H1 (cell line): ENCODE data around the gene ZSCAN12. TPM values are rescaled to one million over a fixed set of nuclear protein-coding genes. Genes with fewer than 3 reads are reported as not detected.

Experiments
- CEBPB ChIP-seq: IDR thresholded peaks from 2 replicates; pipeline ENCODE4 v1.6.1; 2012; ENCODE audit warnings: low read depth, low read length
- CREB1 ChIP-seq: IDR thresholded peaks from 2 replicates; pipeline ENCODE4 v1.6.1; 2012; ENCODE audit warnings: inconsistent platforms
- GTF2F1 ChIP-seq: IDR thresholded peaks from 2 replicates; pipeline ENCODE4 v1.6.1; 2012; ENCODE audit warnings: low read depth, low read length, improper control_type of control experiment, borderline replicate concordance
- MAFK ChIP-seq: IDR thresholded peaks from 2 replicates; pipeline ENCODE4 v1.6.1; 2012; ENCODE audit warnings: low read depth, mild to moderate bottlenecking, improper control_type of control experiment, low read length
- SIRT6 ChIP-seq: IDR thresholded peaks from one replicate; pipeline ENCODE4 v1.7.1; 2012; ENCODE audit warnings: low read length, inconsistent platforms
- SIX5 ChIP-seq: IDR thresholded peaks from 2 replicates; pipeline ENCODE4 v1.6.1; 2011; ENCODE audit warnings: mild to moderate bottlenecking, low read depth, low read length
- SP2 ChIP-seq: IDR thresholded peaks from 2 replicates; pipeline ENCODE4 v1.6.1; 2012; ENCODE audit warnings: mild to moderate bottlenecking, low read length, inconsistent platforms
- polyA plus RNA-seq, 7 experiments: library from polyadenylated mRNA; depleted of rRNA in 3 of 7; stranded (reverse) in 5 of 7; unstranded in 2 of 7; fragments of >200 nt in 5 of 7; fragments of 200-250 nt in 2 of 7; gene quantifications; 1 replicate in 5 of 7; 2 replicates in 1 of 7; 4 replicates in 1 of 7; pipeline versions ENCODE4 v1.2.1 to v1.2.3, GENCODE V29; 2011 to 2013; ENCODE audit warnings: missing spikeins in 2 of 7, mixed read lengths in 2 of 7
- total RNA-seq: library from RNA; stranded (reverse); fragmentation: NEBNext Ultra II Directional; extraction: Animal tissue kit (Norgen Biotek cat#: 25700); gene quantifications from 2 replicates; pipeline ENCODE4 v1.2.1, GENCODE V29; 2021
- TF ChIP-seq, protein P1 (sequence below): fragments of 300-600 bp; sonication (generic); IDR thresholded peaks from 2 replicates; pipeline ENCODE4 v1.7.1; 2012; ENCODE audit warnings: low read length, moderate library complexity, mild to moderate bottlenecking, inconsistent platforms; ENCODE audit not compliant: insufficient replicate concordance
- TF ChIP-seq, protein P2 (sequence below): IDR thresholded peaks from 2 replicates; pipeline ENCODE4 v1.6.1; 2012; ENCODE audit warnings: inconsistent platforms

ZSCAN12 gene
- total and polyA plus RNA-seq, 2 of the 8 experiments (the other 6 are each of a cell fraction or from before 2014, with no cell fraction given): 2.2 to 9.6 TPM

DNA sequence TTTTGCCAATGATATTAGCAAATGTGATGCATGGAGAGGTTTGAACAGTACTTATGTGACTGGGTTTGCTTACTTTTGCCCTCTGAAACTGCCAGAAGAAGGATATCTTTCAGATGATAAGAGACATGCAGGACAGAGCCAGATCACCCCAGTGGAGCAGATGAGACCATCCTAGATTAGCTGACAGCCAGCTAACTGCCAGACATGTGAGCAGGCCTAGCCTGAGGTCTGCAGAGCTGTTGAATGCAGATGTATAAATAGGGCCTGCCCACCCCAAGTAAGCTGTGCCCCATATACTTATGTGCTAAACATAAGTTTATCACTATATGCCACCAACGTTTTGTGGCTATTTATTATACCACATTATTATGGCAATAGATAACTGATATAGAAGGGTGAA, 69.5 kb downstream of the ZSCAN12 start (continued):
- TF ChIP-seq, protein P1, sequence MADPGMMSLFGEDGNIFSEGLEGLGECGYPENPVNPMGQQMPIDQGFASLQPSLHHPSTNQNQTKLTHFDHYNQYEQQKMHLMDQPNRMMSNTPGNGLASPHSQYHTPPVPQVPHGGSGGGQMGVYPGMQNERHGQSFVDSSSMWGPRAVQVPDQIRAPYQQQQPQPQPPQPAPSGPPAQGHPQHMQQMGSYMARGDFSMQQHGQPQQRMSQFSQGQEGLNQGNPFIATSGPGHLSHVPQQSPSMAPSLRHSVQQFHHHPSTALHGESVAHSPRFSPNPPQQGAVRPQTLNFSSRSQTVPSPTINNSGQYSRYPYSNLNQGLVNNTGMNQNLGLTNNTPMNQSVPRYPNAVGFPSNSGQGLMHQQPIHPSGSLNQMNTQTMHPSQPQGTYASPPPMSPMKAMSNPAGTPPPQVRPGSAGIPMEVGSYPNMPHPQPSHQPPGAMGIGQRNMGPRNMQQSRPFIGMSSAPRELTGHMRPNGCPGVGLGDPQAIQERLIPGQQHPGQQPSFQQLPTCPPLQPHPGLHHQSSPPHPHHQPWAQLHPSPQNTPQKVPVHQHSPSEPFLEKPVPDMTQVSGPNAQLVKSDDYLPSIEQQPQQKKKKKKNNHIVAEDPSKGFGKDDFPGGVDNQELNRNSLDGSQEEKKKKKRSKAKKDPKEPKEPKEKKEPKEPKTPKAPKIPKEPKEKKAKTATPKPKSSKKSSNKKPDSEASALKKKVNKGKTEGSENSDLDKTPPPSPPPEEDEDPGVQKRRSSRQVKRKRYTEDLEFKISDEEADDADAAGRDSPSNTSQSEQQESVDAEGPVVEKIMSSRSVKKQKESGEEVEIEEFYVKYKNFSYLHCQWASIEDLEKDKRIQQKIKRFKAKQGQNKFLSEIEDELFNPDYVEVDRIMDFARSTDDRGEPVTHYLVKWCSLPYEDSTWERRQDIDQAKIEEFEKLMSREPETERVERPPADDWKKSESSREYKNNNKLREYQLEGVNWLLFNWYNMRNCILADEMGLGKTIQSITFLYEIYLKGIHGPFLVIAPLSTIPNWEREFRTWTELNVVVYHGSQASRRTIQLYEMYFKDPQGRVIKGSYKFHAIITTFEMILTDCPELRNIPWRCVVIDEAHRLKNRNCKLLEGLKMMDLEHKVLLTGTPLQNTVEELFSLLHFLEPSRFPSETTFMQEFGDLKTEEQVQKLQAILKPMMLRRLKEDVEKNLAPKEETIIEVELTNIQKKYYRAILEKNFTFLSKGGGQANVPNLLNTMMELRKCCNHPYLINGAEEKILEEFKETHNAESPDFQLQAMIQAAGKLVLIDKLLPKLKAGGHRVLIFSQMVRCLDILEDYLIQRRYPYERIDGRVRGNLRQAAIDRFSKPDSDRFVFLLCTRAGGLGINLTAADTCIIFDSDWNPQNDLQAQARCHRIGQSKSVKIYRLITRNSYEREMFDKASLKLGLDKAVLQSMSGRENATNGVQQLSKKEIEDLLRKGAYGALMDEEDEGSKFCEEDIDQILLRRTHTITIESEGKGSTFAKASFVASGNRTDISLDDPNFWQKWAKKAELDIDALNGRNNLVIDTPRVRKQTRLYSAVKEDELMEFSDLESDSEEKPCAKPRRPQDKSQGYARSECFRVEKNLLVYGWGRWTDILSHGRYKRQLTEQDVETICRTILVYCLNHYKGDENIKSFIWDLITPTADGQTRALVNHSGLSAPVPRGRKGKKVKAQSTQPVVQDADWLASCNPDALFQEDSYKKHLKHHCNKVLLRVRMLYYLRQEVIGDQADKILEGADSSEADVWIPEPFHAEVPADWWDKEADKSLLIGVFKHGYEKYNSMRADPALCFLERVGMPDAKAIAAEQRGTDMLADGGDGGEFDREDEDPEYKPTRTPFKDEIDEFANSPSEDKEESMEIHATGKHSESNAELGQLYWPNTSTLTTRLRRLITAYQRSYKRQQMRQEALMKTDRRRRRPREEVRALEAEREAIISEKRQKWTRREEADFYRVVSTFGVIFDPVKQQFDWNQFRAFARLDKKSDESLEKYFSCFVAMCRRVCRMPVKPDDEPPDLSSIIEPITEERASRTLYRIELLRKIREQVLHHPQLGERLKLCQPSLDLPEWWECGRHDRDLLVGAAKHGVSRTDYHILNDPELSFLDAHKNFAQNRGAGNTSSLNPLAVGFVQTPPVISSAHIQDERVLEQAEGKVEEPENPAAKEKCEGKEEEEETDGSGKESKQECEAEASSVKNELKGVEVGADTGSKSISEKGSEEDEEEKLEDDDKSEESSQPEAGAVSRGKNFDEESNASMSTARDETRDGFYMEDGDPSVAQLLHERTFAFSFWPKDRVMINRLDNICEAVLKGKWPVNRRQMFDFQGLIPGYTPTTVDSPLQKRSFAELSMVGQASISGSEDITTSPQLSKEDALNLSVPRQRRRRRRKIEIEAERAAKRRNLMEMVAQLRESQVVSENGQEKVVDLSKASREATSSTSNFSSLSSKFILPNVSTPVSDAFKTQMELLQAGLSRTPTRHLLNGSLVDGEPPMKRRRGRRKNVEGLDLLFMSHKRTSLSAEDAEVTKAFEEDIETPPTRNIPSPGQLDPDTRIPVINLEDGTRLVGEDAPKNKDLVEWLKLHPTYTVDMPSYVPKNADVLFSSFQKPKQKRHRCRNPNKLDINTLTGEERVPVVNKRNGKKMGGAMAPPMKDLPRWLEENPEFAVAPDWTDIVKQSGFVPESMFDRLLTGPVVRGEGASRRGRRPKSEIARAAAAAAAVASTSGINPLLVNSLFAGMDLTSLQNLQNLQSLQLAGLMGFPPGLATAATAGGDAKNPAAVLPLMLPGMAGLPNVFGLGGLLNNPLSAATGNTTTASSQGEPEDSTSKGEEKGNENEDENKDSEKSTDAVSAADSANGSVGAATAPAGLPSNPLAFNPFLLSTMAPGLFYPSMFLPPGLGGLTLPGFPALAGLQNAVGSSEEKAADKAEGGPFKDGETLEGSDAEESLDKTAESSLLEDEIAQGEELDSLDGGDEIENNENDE: no peak
- TF ChIP-seq GTF2F1: no peak
- TF ChIP-seq SIRT6: no peak
- TF ChIP-seq CREB1: no peak
- TF ChIP-seq CEBPB: no peak
- TF ChIP-seq SP2: no peak
- no peak for TF ChIP-seq SIX5
- TF ChIP-seq, protein P2, sequence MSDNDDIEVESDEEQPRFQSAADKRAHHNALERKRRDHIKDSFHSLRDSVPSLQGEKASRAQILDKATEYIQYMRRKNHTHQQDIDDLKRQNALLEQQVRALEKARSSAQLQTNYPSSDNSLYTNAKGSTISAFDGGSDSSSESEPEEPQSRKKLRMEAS: no peak
- no peak for TF ChIP-seq MAFK
